DLD1 (cell line): Measurements from ENCODE around the gene PSME1.

ENCODE experiments used
- in situ Hi-C: cut with HindIII; loops from 2 replicates; pipeline ENCODE4 v1.10.0; 2017; ENCODE audit warnings: low sequenced_read_pairs

The PSME1 gene

DNA sequence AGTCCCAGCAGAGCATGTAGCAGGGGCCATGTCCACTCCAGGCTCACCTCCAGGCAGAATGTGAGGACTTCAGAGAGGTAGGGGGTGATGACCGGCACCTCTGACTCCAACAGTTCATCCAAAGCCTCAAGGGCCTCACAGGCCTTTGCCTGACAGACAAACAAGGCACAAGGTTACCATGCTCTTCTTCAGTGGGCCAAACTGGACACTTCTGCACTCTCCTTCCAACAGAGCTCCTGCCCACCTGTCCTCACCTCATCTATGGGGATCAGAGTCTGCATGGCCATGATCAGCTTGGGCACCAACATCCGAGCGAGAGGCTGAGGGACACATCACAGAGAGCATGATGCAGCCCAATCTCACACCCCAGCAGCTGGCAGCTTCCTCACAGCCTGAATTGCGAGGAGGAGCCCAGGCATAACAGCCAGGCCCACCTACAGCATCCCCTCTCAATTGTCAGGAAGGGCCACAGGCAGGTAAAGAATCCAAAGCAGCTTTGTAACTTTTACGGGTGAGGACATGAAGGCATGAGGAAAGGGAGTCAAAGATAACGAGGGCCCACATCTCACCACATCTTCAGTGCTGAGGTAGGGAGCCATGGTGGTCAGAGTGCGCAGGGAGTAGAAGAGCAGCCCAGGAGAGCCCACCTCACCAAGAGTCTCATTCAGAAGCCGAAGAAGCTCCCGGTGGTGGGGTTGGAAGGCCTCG lies 51.0 kb downstream of the PSME1 start:
- in situ Hi-C loops: no loop called here

DNA sequence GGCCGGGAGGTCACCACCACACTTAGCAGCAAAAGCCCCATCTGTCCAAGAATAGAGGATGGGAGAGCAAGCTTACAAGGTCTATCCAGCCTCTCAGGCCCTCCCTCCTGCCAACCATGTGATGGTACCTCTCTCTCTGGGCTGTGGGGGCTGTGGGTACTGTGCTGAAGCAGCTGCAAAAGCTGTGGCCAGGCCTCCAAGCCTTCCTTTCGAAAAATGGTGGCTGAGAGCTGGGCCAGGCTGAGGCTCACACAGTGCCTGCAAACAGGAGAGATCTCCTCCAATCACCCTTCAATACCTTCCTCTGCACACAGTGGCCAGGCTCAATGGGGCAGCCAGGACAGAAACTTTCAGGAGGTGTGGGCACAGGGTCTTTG lies 51.5 kb downstream of the PSME1 start:
- in situ Hi-C loops: no loop called here
